ENCODE results near the gene RGS6.

GRCh38 chr14:72517736-72518135, 585.5 kb downstream of the RGS6 start:
- TF ChIP-seq, protein P1, sequence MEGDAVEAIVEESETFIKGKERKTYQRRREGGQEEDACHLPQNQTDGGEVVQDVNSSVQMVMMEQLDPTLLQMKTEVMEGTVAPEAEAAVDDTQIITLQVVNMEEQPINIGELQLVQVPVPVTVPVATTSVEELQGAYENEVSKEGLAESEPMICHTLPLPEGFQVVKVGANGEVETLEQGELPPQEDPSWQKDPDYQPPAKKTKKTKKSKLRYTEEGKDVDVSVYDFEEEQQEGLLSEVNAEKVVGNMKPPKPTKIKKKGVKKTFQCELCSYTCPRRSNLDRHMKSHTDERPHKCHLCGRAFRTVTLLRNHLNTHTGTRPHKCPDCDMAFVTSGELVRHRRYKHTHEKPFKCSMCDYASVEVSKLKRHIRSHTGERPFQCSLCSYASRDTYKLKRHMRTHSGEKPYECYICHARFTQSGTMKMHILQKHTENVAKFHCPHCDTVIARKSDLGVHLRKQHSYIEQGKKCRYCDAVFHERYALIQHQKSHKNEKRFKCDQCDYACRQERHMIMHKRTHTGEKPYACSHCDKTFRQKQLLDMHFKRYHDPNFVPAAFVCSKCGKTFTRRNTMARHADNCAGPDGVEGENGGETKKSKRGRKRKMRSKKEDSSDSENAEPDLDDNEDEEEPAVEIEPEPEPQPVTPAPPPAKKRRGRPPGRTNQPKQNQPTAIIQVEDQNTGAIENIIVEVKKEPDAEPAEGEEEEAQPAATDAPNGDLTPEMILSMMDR (IDR thresholded peaks at IDR 0.05), result no peak
- no peak for TF ChIP-seq POLR2A (IDR thresholded peaks at IDR 0.05)
